Measurements from ENCODE around the gene SYT11. TPM values are rescaled to one million over a fixed set of nuclear protein-coding genes. Genes with fewer than 3 reads are reported as not detected.

SYT11 gene
- total RNA-seq, 2 donors from 2014 or later: 1.2 to 4.6 TPM

DNA sequence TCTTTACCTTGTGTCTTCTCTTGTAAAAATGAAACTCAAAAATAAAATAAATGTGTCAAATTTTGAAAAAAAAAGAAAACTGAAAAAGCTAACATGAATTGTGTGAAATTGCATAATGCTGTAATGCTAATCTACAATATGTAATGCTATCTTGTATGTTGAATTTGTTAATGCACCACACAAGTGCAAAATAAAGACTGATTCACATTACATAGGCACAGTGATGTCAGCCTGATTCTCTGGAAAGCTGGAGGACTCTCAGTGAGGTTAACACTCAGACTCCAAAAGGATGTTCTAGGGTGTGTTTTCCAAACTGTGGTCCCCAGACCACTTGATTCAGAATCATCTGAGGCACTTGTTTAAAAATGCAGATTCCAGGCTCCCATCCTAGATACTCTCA, 25.6 kb downstream of the SYT11 start:
- Histone ChIP-seq H3K9me3 (no peaks in the 10 kb centered on the region), H3K4me1 (no peaks in the 10 kb centered on the region), H3K36me3 (no peaks in the 10 kb centered on the region), H3K4me3 (no peak overlapping the region), H3K27ac (no peak overlapping the region), H3K9ac (ENCODE audit: low read depth in 2 of 2, low read length in 2 of 2) (no peak overlapping the region), H3K27me3 (no peaks in the 10 kb centered on the region)
- intact Hi-C loops (cut with DNase I): no loop called here
- TF ChIP-seq, protein P1, sequence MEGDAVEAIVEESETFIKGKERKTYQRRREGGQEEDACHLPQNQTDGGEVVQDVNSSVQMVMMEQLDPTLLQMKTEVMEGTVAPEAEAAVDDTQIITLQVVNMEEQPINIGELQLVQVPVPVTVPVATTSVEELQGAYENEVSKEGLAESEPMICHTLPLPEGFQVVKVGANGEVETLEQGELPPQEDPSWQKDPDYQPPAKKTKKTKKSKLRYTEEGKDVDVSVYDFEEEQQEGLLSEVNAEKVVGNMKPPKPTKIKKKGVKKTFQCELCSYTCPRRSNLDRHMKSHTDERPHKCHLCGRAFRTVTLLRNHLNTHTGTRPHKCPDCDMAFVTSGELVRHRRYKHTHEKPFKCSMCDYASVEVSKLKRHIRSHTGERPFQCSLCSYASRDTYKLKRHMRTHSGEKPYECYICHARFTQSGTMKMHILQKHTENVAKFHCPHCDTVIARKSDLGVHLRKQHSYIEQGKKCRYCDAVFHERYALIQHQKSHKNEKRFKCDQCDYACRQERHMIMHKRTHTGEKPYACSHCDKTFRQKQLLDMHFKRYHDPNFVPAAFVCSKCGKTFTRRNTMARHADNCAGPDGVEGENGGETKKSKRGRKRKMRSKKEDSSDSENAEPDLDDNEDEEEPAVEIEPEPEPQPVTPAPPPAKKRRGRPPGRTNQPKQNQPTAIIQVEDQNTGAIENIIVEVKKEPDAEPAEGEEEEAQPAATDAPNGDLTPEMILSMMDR (IDR thresholded peaks at IDR 0.05): no peak
- no peak for DNase-seq

DNA sequence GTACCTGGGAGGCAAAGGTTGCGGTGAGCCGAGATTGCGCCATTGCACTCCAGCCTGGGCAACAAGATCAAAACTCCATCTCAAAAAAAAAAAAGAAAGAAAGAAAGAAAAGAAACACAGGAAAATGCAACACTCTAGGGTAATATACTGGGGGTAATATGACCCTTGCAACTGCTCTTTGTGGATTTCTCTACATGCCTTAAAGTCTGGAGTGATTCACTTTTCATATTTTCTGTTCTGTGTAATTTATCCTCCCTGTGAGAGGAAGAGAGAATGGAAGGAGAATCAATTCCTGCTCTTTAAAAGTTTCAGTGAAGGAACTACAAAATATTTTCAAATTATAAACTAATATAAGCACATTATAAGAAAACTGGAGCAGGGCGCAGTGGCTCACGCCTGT, 29.1 kb downstream of the SYT11 start:
- Histone ChIP-seq H3K9ac (ENCODE audit: low read depth in 2 of 2, low read length in 2 of 2) (no peak overlapping the region), H3K27me3 (no peaks in the 10 kb centered on the region), H3K4me3 (no peak overlapping the region), H3K36me3 (no peaks in the 10 kb centered on the region), H3K4me1 (no peaks in the 10 kb centered on the region), H3K27ac (no peak overlapping the region), H3K9me3 (no peaks in the 10 kb centered on the region)
- intact Hi-C loops (cut with DNase I): no loop called here
- TF ChIP-seq, protein P1 (IDR thresholded peaks at IDR 0.05): no peak
- no peak for DNase-seq

DNA sequence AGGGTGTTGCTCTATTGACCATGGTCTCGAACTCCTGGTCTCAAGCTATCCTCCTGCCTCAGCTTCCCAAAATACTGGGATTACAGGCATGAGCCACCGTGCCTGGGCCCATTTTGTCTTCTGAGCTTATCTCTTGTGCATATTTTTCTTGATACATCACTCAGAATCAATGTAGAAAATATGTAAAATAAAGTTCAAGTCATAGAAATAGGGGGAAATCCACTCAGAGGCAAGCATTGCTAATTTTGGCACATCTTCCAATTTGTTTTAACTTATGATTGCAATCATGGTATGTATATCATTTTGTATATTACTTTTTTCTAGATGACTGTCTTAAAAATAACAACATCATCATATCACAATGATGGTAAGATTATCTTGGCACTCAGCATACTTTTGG, 30.2 kb downstream of the SYT11 start:
- Histone ChIP-seq H3K4me1 (no peaks in the 10 kb centered on the region), H3K9ac (ENCODE audit: low read depth in 2 of 2, low read length in 2 of 2) (no peak overlapping the region), H3K27ac (no peak overlapping the region), H3K4me3 (no peak overlapping the region), H3K36me3 (no peaks in the 10 kb centered on the region), H3K27me3 (no peaks in the 10 kb centered on the region), H3K9me3 (no peaks in the 10 kb centered on the region)
- TF ChIP-seq, protein P1 (IDR thresholded peaks at IDR 0.05): no peak
- no peak for DNase-seq
- intact Hi-C loops (cut with DNase I): no loop called here

DNA sequence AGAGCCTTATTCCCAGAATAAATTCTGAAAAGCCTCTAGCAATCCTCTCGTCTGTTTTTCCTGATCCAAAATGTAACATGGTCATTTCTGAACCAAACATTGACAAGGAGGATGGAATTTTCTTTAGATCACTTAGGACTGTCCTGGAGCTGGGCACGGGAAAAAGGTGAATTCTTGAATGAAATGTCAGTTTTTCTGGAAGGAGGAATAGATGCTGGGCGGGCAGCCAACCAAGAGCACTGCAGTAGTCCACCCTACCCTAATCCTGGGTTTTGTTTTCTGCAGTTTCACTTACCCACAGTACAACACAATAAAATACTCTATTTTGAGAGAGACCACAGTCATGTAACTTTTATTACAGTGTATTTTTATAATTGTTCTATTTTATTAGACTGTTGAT, 30.9 kb downstream of the SYT11 start:
- no peak overlapping the region for H3K27ac ChIP-seq
- no peak for DNase-seq
- H3K4me1 ChIP-seq: no peaks in the 10 kb centered on the region
- no peaks in the 10 kb centered on the region for H3K36me3 ChIP-seq
- H3K9me3 ChIP-seq: no peaks in the 10 kb centered on the region
- no peak overlapping the region for H3K9ac ChIP-seq (ENCODE audit: low read depth in 2 of 2, low read length in 2 of 2)
- H3K27me3 ChIP-seq: no peaks in the 10 kb centered on the region
- TF ChIP-seq, protein P1 (IDR thresholded peaks at IDR 0.05): no peak
- intact Hi-C loops (cut with DNase I): no loop called here
- H3K4me3 ChIP-seq: no peak overlapping the region

DNA sequence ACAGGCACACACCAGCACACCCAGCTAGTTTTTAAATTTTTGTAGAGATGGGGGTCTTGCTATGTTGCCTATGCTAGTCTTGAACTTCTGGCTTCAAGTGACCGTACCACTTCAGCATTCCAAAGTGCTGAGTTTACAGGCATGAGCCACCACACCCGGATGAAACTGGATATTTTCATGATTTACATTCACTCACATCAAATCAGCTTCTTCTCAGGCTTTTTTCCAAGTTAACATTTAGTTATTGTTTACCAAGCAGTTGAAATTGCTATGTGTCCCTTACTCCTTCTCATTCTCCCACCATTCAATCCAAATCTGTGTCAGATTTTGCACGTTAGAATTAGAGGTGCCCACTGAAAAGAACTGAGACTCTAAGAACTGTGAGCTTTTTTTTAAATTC, 33.4 kb downstream of the SYT11 start:
- H3K9me3 ChIP-seq: no peaks in the 10 kb centered on the region
- no peaks in the 10 kb centered on the region for H3K36me3 ChIP-seq
- no peak for DNase-seq
- H3K27me3 ChIP-seq: no peaks in the 10 kb centered on the region
- no peak overlapping the region for H3K27ac ChIP-seq
- no peaks in the 10 kb centered on the region for H3K4me1 ChIP-seq
- TF ChIP-seq, protein P1 (IDR thresholded peaks at IDR 0.05): no peak
- no peak overlapping the region for H3K4me3 ChIP-seq
- intact Hi-C loops (cut with DNase I): no loop called here
- no peak overlapping the region for H3K9ac ChIP-seq (ENCODE audit: low read depth in 2 of 2, low read length in 2 of 2)

All from colonic mucosa (tissue), 4 donors.